AG20443 (cell line): ENCODE results near the gene CALHM1.
"Not testable (repeated sequence)": the region's sequence is repeated elsewhere in the genome, so short reads cannot be mapped to it uniquely, and the experiment has no call there.

Experiments
- DNase-seq: peaks from one replicate; pipeline ENCODE4 v3.0.0; 2012; ENCODE audit warnings: low spot score, mixed read lengths

Gene CALHM1

GRCh38 chr10:103458720-103459119, at the start of gene CALHM1:
CALHM1 (minus strand) TSS chr10:103458900; CDS start chr10:103458751, 149 bp downstream.
- DNase-seq, result no peak

GRCh38 chr10:103507235-103508191, 48.8 kb upstream of the CALHM1 start:
- DNase-seq, result no peak

GRCh38 chr10:103506061-103506460, 47.4 kb upstream of the CALHM1 start:
- no peak for DNase-seq

GRCh38 chr10:103504181-103504783, 45.6 kb upstream of the CALHM1 start:
- DNase-seq, result no peak

- not testable (repeated sequence) for DNase-seq
These were observed 45.1 kb upstream of the CALHM1 start for GRCh38 chr10:103503777-103504176.

- DNase-seq, result no peak
These were observed 44.4 kb upstream of the CALHM1 start for GRCh38 chr10:103502849-103503660.

- no peak for DNase-seq
These were observed 42.5 kb upstream of the CALHM1 start for GRCh38 chr10:103501186-103501585.

- no peak for DNase-seq
These were observed 41.8 kb upstream of the CALHM1 start for GRCh38 chr10:103500481-103500880.

- DNase-seq, result no peak
These were observed 41.2 kb upstream of the CALHM1 start for GRCh38 chr10:103499881-103500280.

GRCh38 chr10:103498936-103499638, 40.4 kb upstream of the CALHM1 start:
- DNase-seq, result no peak

GRCh38 chr10:103497161-103497915, 38.6 kb upstream of the CALHM1 start:
- no peak for DNase-seq

GRCh38 chr10:103495321-103495720, 36.6 kb upstream of the CALHM1 start:
- DNase-seq, result no peak

- peak; percentile 47 for DNase-seq
These were observed 35.5 kb upstream of the CALHM1 start for GRCh38 chr10:103493916-103494877.

GRCh38 chr10:103493362-103493915, 34.7 kb upstream of the CALHM1 start, which contains the start of gene NEURL1:
NEURL1 (plus strand) TSS chr10:103493705; CDS start chr10:103494388, 683 bp downstream.
- peak; percentile 50 for DNase-seq

- DNase-seq, result no peak
These were observed 34.1 kb upstream of the CALHM1 start for GRCh38 chr10:103492655-103493261.

GRCh38 chr10:103491729-103492364, 33.1 kb upstream of the CALHM1 start:
- DNase-seq, result peak; percentile 91

GRCh38 chr10:103490986-103491314, 32.2 kb upstream of the CALHM1 start:
- DNase-seq, result no peak

- DNase-seq, result no peak
These were observed 28.7 kb upstream of the CALHM1 start for GRCh38 chr10:103487410-103487708.
